ENCODE data around the gene MAML3. TPM values are rescaled to one million over a fixed set of nuclear protein-coding genes. Genes with fewer than 3 reads are reported as not detected.
"Not testable (repeated sequence)": the region's sequence is repeated elsewhere in the genome, so short reads cannot be mapped to it uniquely, and the experiment has no call there.

MAML3 gene
- total RNA-seq, 1 experiment from 2014 or later = 0.13 TPM

- DNase-seq = no peak
- no peaks in the 10 kb centered on the region for H3K36me3 ChIP-seq
Observed at GRCh38 chr4:139961344-139961946, 192.5 kb downstream of the MAML3 start.

GRCh38 chr4:139959396-139959795 lies 194.6 kb downstream of the MAML3 start:
- Histone ChIP-seq H3K36me3 (no peaks in the 10 kb centered on the region), H3K4me3 (no peak overlapping the region), H3K27me3 (no peaks in the 10 kb centered on the region), H3K9me3 (no peaks in the 10 kb centered on the region)
- DNase-seq = no peak

More at GRCh38 chr4:139961344-139961946, 192.5 kb downstream of the MAML3 start:
- H3K27me3 ChIP-seq = no peaks in the 10 kb centered on the region
- no peak overlapping the region for H3K4me3 ChIP-seq
- H3K9me3 ChIP-seq = no peaks in the 10 kb centered on the region

GRCh38 chr4:139958739-139959098 lies 195.3 kb downstream of the MAML3 start:
- H3K4me3 ChIP-seq = no peak overlapping the region
- no peaks in the 10 kb centered on the region for H3K9me3 ChIP-seq
- H3K36me3 ChIP-seq = no peaks in the 10 kb centered on the region
- no peaks in the 10 kb centered on the region for H3K27me3 ChIP-seq
- DNase-seq = no peak

DNA sequence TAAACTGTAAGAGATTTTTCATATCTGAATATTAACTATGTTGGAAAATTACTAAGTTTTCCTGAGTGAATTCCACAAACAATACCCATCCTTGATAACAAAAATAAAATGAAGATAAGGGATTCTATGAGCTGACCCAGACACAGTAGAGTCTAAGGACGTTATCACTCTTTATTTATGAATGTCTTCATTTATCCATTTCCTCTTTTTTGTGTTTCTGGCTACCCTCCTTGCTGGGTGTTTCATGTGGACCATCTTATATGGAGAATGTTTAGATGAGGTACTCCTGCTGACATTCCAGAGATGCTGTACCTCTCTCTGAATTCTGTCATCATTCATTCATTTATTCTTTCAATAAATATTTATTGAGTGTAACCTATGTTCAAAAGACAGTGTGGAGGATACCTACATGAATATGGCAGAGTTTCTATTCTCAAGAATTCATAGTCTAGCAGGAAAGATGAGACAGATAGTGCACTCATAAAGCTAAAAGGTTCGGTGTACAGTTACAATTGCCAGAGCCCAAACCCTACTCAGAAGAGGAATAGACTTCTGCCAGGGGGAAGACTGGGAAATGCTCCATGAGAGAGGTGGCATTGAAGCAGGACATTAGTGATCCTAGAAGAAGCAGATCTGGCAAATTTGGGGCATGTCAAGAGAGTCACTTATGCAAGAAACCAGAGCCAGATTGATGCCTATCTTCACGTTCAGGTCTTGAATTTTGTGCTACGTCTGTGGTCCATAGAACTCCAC lies 195.8 kb downstream of the MAML3 start:
- no peaks in the 10 kb centered on the region for H3K36me3 ChIP-seq
- no peaks in the 10 kb centered on the region for H3K27me3 ChIP-seq
- no peaks in the 10 kb centered on the region for H3K9me3 ChIP-seq
- DNase-seq = no peak
- H3K4me3 ChIP-seq = no peak overlapping the region

GRCh38 chr4:139957065-139957464 lies 196.9 kb downstream of the MAML3 start:
- H3K36me3 ChIP-seq = no peaks in the 10 kb centered on the region
- H3K4me3 ChIP-seq = no peak overlapping the region
- H3K9me3 ChIP-seq = no peaks in the 10 kb centered on the region
- no peak for DNase-seq
- H3K27me3 ChIP-seq = no peaks in the 10 kb centered on the region

GRCh38 chr4:139956507-139957017 lies 197.4 kb downstream of the MAML3 start:
- H3K27me3 ChIP-seq = no peaks in the 10 kb centered on the region
- DNase-seq = no peak

DNA sequence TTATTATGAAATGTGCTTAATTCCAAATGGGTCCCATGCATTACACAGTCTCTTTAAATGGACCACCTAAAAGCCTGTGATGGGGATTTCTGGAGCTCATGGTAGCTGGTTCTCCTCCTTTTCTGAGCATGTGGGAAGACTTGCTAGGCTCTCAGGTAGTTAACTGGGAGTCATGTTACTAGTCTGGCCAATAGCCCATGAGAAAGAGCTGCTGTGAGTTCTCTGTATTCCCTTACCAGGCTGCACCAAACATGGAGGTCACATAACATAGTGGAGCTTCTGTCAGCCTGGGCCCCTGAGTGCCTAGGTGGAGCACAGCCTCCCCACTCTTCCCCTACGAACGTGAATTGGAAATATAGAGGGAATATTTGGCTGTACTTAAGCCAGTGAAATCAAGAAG lies 198.4 kb downstream of the MAML3 start:
- no peak for DNase-seq
- H3K27me3 ChIP-seq = no peaks in the 10 kb centered on the region
- H3K4me3 ChIP-seq = no peak overlapping the region
- no peaks in the 10 kb centered on the region for H3K36me3 ChIP-seq
- H3K9me3 ChIP-seq = no peaks in the 10 kb centered on the region

More at GRCh38 chr4:139956507-139957017, 197.4 kb downstream of the MAML3 start:
- Histone ChIP-seq H3K9me3 (no peaks in the 10 kb centered on the region), H3K4me3 (no peak overlapping the region), H3K36me3 (no peaks in the 10 kb centered on the region)

- Histone ChIP-seq H3K27me3 (no peaks in the 10 kb centered on the region), H3K4me3 (no peak overlapping the region), H3K9me3 (no peaks in the 10 kb centered on the region), H3K36me3 (no peaks in the 10 kb centered on the region)
- DNase-seq = no peak
Observed at GRCh38 chr4:139954512-139954911, 199.5 kb downstream of the MAML3 start.

GRCh38 chr4:139951021-139951420 lies 203.0 kb downstream of the MAML3 start:
- no peaks in the 10 kb centered on the region for H3K27me3 ChIP-seq
- H3K4me3 ChIP-seq = no peak overlapping the region
- H3K9me3 ChIP-seq = no peaks in the 10 kb centered on the region
- H3K36me3 ChIP-seq = no peaks in the 10 kb centered on the region
- DNase-seq = no peak

- H3K27me3 ChIP-seq = no peaks in the 10 kb centered on the region
- H3K9me3 ChIP-seq = no peaks in the 10 kb centered on the region
- no peaks in the 10 kb centered on the region for H3K36me3 ChIP-seq
- DNase-seq = no peak
- H3K4me3 ChIP-seq = no peak overlapping the region
Observed at GRCh38 chr4:139950568-139950967, 203.4 kb downstream of the MAML3 start.

DNA sequence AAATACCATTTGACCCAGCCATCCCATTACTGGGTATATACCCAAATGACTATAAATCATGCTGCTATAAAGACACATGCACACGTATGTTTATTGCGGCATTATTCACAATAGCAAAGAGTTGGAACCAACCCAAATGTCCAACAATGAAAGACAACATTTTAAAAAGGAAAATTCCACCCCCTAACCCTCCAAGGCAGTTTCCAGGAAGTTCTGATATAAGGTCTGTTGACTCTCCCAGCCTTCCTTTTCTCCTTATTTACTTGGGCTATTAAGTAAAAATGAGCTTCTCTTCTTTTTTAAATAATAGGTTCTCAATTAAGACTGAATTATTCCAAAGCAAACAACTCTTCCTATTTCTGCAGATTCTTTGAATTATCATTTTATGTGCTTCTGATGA lies 209.1 kb downstream of the MAML3 start:
- not testable (repeated sequence) for DNase-seq, H3K4me3 ChIP-seq, H3K36me3 ChIP-seq, H3K27me3 ChIP-seq, H3K9me3 ChIP-seq

- Histone ChIP-seq H3K4me3 (no peak overlapping the region), H3K36me3 (no peaks in the 10 kb centered on the region), H3K27me3 (no peaks in the 10 kb centered on the region), H3K9me3 (no peaks in the 10 kb centered on the region)
- DNase-seq = no peak
Observed at GRCh38 chr4:139943277-139943676, 210.7 kb downstream of the MAML3 start.

DNA sequence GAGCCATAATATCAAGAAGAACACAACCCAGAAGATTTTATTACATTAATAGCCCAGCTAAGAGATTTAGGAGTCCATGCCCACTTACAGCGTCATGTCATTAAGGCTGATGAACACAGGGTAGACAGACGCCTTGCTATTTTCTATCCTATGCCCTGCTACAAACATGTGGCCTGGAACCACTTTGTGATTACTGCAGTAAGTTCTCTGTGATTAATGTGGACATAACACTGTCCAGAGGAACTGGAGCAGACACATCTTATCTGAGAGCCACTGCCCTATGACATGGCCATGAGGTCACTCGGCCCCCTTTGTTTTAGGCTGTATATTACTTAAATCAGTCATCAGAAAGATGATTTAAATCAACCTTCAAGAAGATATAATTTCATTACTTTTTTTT lies 211.7 kb downstream of the MAML3 start:
- DNase-seq = no peak
- no peak overlapping the region for H3K4me3 ChIP-seq
- H3K36me3 ChIP-seq = no peaks in the 10 kb centered on the region
- no peaks in the 10 kb centered on the region for H3K9me3 ChIP-seq
- H3K27me3 ChIP-seq = no peaks in the 10 kb centered on the region

- Histone ChIP-seq H3K9me3 (no peaks in the 10 kb centered on the region), H3K36me3 (no peaks in the 10 kb centered on the region), H3K27me3 (no peaks in the 10 kb centered on the region), H3K4me3 (no peak overlapping the region)
- DNase-seq = no peak
Observed at GRCh38 chr4:139940600-139940999, 213.4 kb downstream of the MAML3 start.

- Histone ChIP-seq H3K27me3 (no peaks in the 10 kb centered on the region), H3K9me3 (no peaks in the 10 kb centered on the region), H3K36me3 (no peaks in the 10 kb centered on the region), H3K4me3 (no peak overlapping the region)
- DNase-seq = no peak
Observed at GRCh38 chr4:139938414-139938813, 215.6 kb downstream of the MAML3 start.

DNA sequence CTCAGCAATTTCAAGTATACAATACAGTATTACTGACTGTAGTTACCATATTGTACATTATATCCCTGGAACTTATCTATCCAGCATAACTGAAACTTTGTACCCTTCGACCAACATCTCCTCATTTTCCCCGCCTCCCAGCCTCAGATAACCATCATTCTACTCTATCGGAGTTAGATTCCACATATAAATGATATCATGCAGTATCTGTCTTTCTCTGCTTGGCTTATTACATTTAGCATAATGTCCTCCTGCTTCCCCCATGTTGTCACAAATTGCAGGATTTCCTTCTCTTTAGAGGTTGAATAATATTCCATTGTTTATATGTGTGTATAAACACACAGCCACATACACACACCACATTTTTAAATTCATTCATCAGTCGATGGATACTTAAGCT lies 218.1 kb downstream of the MAML3 start:
- no peaks in the 10 kb centered on the region for H3K36me3 ChIP-seq
- no peak for DNase-seq
- H3K4me3 ChIP-seq = no peak overlapping the region
- H3K27me3 ChIP-seq = no peaks in the 10 kb centered on the region
- no peaks in the 10 kb centered on the region for H3K9me3 ChIP-seq

- H3K4me3 ChIP-seq = no peak overlapping the region
- no peaks in the 10 kb centered on the region for H3K27me3 ChIP-seq
- DNase-seq = no peak
- no peaks in the 10 kb centered on the region for H3K36me3 ChIP-seq
- no peaks in the 10 kb centered on the region for H3K9me3 ChIP-seq
Observed at GRCh38 chr4:139934708-139935195, 219.2 kb downstream of the MAML3 start.
